Activated naive CD4-positive, alpha-beta T cell treated with anti-CD3 and anti-CD28 coated beads, Interleukin-2, amount 10 ng/mL, durations not matched to agents 7 days and 5 days (primary cell): Measurements from ENCODE around the gene ARTN.

Experiments used
- CTCF ChIA-PET: fragments of 350-600 bp; sonication (Branson Sonifier 250); formaldehyde crosslinking; loops from one replicate; lab custom pipeline; 2021; ENCODE audit warnings: antibody characterized with exemption; lab: Charles Lee
- DNase-seq: peaks from one replicate; pipeline ENCODE4 v3.0.0-alpha.2; 2020
- H3K27ac Mint-ChIP-seq: one replicate; pipeline ENCODE4 v1.8.0; 2021; ENCODE audit warnings: mild to moderate bottlenecking, moderate library complexity, mixed read lengths
- H3K27me3 Mint-ChIP-seq: one replicate; pipeline ENCODE4 v1.8.0; 2021; ENCODE audit warnings: mild to moderate bottlenecking, mixed read lengths
- H3K36me3 Mint-ChIP-seq: one replicate; pipeline ENCODE4 v1.8.0; 2021; ENCODE audit warnings: mixed read lengths
- H3K4me1 Mint-ChIP-seq: one replicate; pipeline ENCODE4 v1.8.0; 2021; ENCODE audit warnings: mixed read lengths
- H3K4me3 Mint-ChIP-seq: one replicate; pipeline ENCODE4 v1.8.0; 2021; ENCODE audit warnings: mild to moderate bottlenecking, moderate library complexity, mixed read lengths
- H3K9me3 Mint-ChIP-seq: one replicate; pipeline ENCODE4 v1.8.0; 2021; ENCODE audit warnings: mixed read lengths

ARTN gene

GRCh38 chr1:43960798-43961197, 27.2 kb downstream of the ARTN start:
- DNase-seq, result no peak
- peaks cover 14% of the 10 kb centered on the region for H3K36me3 Mint-ChIP-seq
- no peaks in the 10 kb centered on the region for H3K4me1 Mint-ChIP-seq
- CTCF ChIA-PET, result no interaction called here
- no peaks in the 10 kb centered on the region for H3K27me3 Mint-ChIP-seq
- no peak overlapping the region for H3K27ac Mint-ChIP-seq
- H3K9me3 Mint-ChIP-seq, result no peaks in the 10 kb centered on the region
- no peak overlapping the region for H3K4me3 Mint-ChIP-seq

GRCh38 chr1:43961692-43962091, 28.1 kb downstream of the ARTN start:
- no peak overlapping the region for H3K27ac Mint-ChIP-seq
- peaks cover 14% of the 10 kb centered on the region for H3K36me3 Mint-ChIP-seq

GRCh38 chr1:43962324-43962723, 28.7 kb downstream of the ARTN start:
- H3K4me3 Mint-ChIP-seq, result no peak overlapping the region
- peaks cover 12% of the 10 kb centered on the region for H3K36me3 Mint-ChIP-seq
- CTCF ChIA-PET, result no interaction called here

More at GRCh38 chr1:43961692-43962091, 28.1 kb downstream of the ARTN start:
- CTCF ChIA-PET, result no interaction called here
- Mint-ChIP-seq H3K4me3 (no peak overlapping the region), H3K27me3 (no peaks in the 10 kb centered on the region), H3K9me3 (no peaks in the 10 kb centered on the region), H3K4me1 (no peaks in the 10 kb centered on the region)
- DNase-seq, result no peak

GRCh38 chr1:43963006-43963405, 29.4 kb downstream of the ARTN start:
- H3K4me3 Mint-ChIP-seq, result no peak overlapping the region
- H3K27me3 Mint-ChIP-seq, result no peaks in the 10 kb centered on the region
- H3K4me1 Mint-ChIP-seq, result no peaks in the 10 kb centered on the region
- H3K27ac Mint-ChIP-seq, result no peak overlapping the region
- H3K36me3 Mint-ChIP-seq, result peaks cover 9% of the 10 kb centered on the region
- CTCF ChIA-PET, result no interaction called here
- DNase-seq, result no peak
- H3K9me3 Mint-ChIP-seq, result no peaks in the 10 kb centered on the region

More at GRCh38 chr1:43962324-43962723, 28.7 kb downstream of the ARTN start:
- no peaks in the 10 kb centered on the region for H3K27me3 Mint-ChIP-seq
- no peaks in the 10 kb centered on the region for H3K9me3 Mint-ChIP-seq
- H3K27ac Mint-ChIP-seq, result no peak overlapping the region
- H3K4me1 Mint-ChIP-seq, result no peaks in the 10 kb centered on the region
- DNase-seq, result no peak

GRCh38 chr1:43963890-43964289, 30.3 kb downstream of the ARTN start:
- Mint-ChIP-seq H3K27ac (no peak overlapping the region), H3K4me3 (no peak overlapping the region), H3K9me3 (no peaks in the 10 kb centered on the region), H3K36me3 (peaks cover 8% of the 10 kb centered on the region), H3K27me3 (no peaks in the 10 kb centered on the region), H3K4me1 (peaks cover 3% of the 10 kb centered on the region)
- CTCF ChIA-PET, result interaction anchor here (0.6 to 1.3 kb wide), 3 partner anchors 29 to 328 kb away, joined by 3 to 5 read pairs (median 3); no protein-coding TSS in a partner anchor
- DNase-seq, result no peak

GRCh38 chr1:43965316-43965715, 31.7 kb downstream of the ARTN start:
- Mint-ChIP-seq H3K27me3 (no peaks in the 10 kb centered on the region), H3K36me3 (peaks cover 5% of the 10 kb centered on the region), H3K4me1 (peaks cover 15% of the 10 kb centered on the region), H3K4me3 (no peak overlapping the region), H3K27ac (no peak overlapping the region), H3K9me3 (no peaks in the 10 kb centered on the region)
- CTCF ChIA-PET, result no interaction called here
- no peak for DNase-seq

GRCh38 chr1:43968348-43968948, 34.8 kb downstream of the ARTN start:
- CTCF ChIA-PET, result interaction anchor here (1.2 kb wide), 1 partner anchor 205 kb away, joined by 3 read pairs; no protein-coding TSS in a partner anchor
- H3K27ac Mint-ChIP-seq, result no peak overlapping the region
- peaks cover 7% of the 10 kb centered on the region for H3K36me3 Mint-ChIP-seq
- H3K4me1 Mint-ChIP-seq, result peaks cover 30% of the 10 kb centered on the region
- H3K27me3 Mint-ChIP-seq, result no peaks in the 10 kb centered on the region
- peak; percentile 66 for DNase-seq
- no peak overlapping the region for H3K4me3 Mint-ChIP-seq
- H3K9me3 Mint-ChIP-seq, result no peaks in the 10 kb centered on the region

- Mint-ChIP-seq H3K36me3 (peaks cover 10% of the 10 kb centered on the region), H3K4me1 (peaks cover 40% of the 10 kb centered on the region), H3K4me3 (peak overlapping the region; percentile 91), H3K27ac (no peak overlapping the region), H3K9me3 (no peaks in the 10 kb centered on the region), H3K27me3 (no peaks in the 10 kb centered on the region)
- DNase-seq, result no peak
- CTCF ChIA-PET, result no interaction called here
Observed at GRCh38 chr1:43969416-43969745, 35.8 kb downstream of the ARTN start.

- CTCF ChIA-PET, result interaction anchor here (1.0 to 1.2 kb wide), 3 partner anchors 11 to 35 kb away, joined by 3 read pairs; no protein-coding TSS in a partner anchor
Observed at GRCh38 chr1:43969746-43970466, 36.3 kb downstream of the ARTN start, which contains the start of gene DPH2. TSS of gene DPH2 (plus strand) at chr1:43970010. CDS start at chr1:43970176, 166 bp downstream.

GRCh38 chr1:43970502-43970901, 36.9 kb downstream of the ARTN start:
- Mint-ChIP-seq H3K36me3 (peaks cover 10% of the 10 kb centered on the region), H3K27me3 (no peaks in the 10 kb centered on the region), H3K4me1 (peaks cover 40% of the 10 kb centered on the region), H3K27ac (peak overlapping the region; percentile 71), H3K9me3 (no peaks in the 10 kb centered on the region), H3K4me3 (peak overlapping the region; percentile 91)
- CTCF ChIA-PET, result interaction anchor here (0.6 to 1.2 kb wide), 4 partner anchors 11 to 36 kb away, joined by 3 to 4 read pairs (median 3); no protein-coding TSS in a partner anchor
- no peak for DNase-seq

More at GRCh38 chr1:43969746-43970466, 36.3 kb downstream of the ARTN start, which contains the start of gene DPH2:
- Mint-ChIP-seq H3K27ac (peak within 1 kb of the TSS; percentile 71), H3K36me3 (peaks cover 10% of the 10 kb centered on the region), H3K4me3 (peak within 1 kb of the TSS; percentile 91), H3K27me3 (no peaks in the 10 kb centered on the region), H3K4me1 (peaks cover 40% of the 10 kb centered on the region), H3K9me3 (no peaks in the 10 kb centered on the region)
- DNase-seq, result peak; percentile 99

GRCh38 chr1:43970911-43971310, 37.3 kb downstream of the ARTN start:
- Mint-ChIP-seq H3K4me3 (peak overlapping the region; percentile 91), H3K36me3 (peaks cover 13% of the 10 kb centered on the region), H3K27ac (peak overlapping the region; percentile 66), H3K9me3 (no peaks in the 10 kb centered on the region), H3K4me1 (peaks cover 43% of the 10 kb centered on the region), H3K27me3 (no peaks in the 10 kb centered on the region)
- CTCF ChIA-PET, result interaction anchor here (0.6 to 1.2 kb wide), 3 partner anchors 12 to 25 kb away, joined by 3 to 4 read pairs (median 3); no protein-coding TSS in a partner anchor
- no peak for DNase-seq

GRCh38 chr1:43971336-43971980, 37.9 kb downstream of the ARTN start:
- no peaks in the 10 kb centered on the region for H3K9me3 Mint-ChIP-seq
- H3K27me3 Mint-ChIP-seq, result no peaks in the 10 kb centered on the region
- CTCF ChIA-PET, result interaction anchor here (0.6 kb wide), 2 partner anchors 22 to 74 kb away, joined by 4 read pairs; no protein-coding TSS in a partner anchor
- peaks cover 48% of the 10 kb centered on the region for H3K4me1 Mint-ChIP-seq
- H3K36me3 Mint-ChIP-seq, result peaks cover 17% of the 10 kb centered on the region
- no peak overlapping the region for H3K27ac Mint-ChIP-seq
- no peak for DNase-seq
- H3K4me3 Mint-ChIP-seq, result peak overlapping the region; percentile 91

GRCh38 chr1:43973981-43974442, 40.4 kb downstream of the ARTN start:
- peaks cover 35% of the 10 kb centered on the region for H3K36me3 Mint-ChIP-seq
- peaks cover 68% of the 10 kb centered on the region for H3K4me1 Mint-ChIP-seq
- no peak for DNase-seq
- H3K9me3 Mint-ChIP-seq, result no peaks in the 10 kb centered on the region
- peaks cover 4% of the 10 kb centered on the region for H3K27me3 Mint-ChIP-seq
- CTCF ChIA-PET, result interaction anchor here (2.2 kb wide), 1 partner anchor 39 kb away, joined by 15 read pairs; no protein-coding TSS in a partner anchor
- H3K27ac Mint-ChIP-seq, result peak overlapping the region; percentile 91
- H3K4me3 Mint-ChIP-seq, result peak overlapping the region; percentile 75
